Endothelial cell of umbilical vein (primary cell): Measurements from ENCODE around the gene RECK. TPM values are rescaled to one million over a fixed set of nuclear protein-coding genes. Genes with fewer than 3 reads are reported as not detected.

Source experiments
- BruUV-seq: library from RNA; stranded (reverse); fragments of 400-500 nt; replicated peaks from 2 replicates; lab custom pipeline; 2021; lab: Mats Ljungman, UMichigan
- CTCF ChIA-PET: fragments of 300-600, 350-600 bp; sonication (Branson Sonifier 250); formaldehyde crosslinking; loops from one replicate; lab custom pipeline; 2021; ENCODE audit warnings: antibody characterized with exemption, inconsistent platforms; lab: Charles Lee
- POLR2A ChIA-PET: fragments of 300-600, 350-600 bp; sonication (Branson Sonifier 250); formaldehyde crosslinking; loops from one replicate; lab custom pipeline; 2021; ENCODE audit warnings: antibody characterized with exemption, inconsistent platforms; lab: Charles Lee
- DNase-seq: peaks from one replicate; pipeline ENCODE4 v3.0.0-alpha.2; 2011; ENCODE audit warnings: low read depth, low spot score
- FAIRE-seq: peaks from 2 replicates; lab custom pipeline; 2011; peaks lifted over from hg19 to GRCh38; lab: Jason Lieb, UNC
- H2AFZ ChIP-seq: 2 replicates; pipeline ENCODE4 v1.6.0; 2012; ENCODE audit warnings: low read depth, low read length, control low read depth, inconsistent platforms
- H3K27ac ChIP-seq: 2 replicates; pipeline ENCODE4 v1.5.1; 2011; ENCODE audit warnings: low read depth, mild to moderate bottlenecking, control low read depth, low read length, moderate library complexity; ENCODE audit not compliant: insufficient read depth
- H3K27me3 ChIP-seq, 2 experiments: 2 replicates each; pipeline versions ENCODE4 v1.6.0 to v1.6.1; 2011; ENCODE audit warnings: low read length in 2 of 2, mixed read lengths in 1 of 2; ENCODE audit not compliant: control insufficient read depth in 2 of 2, insufficient read depth in 2 of 2
- H3K36me3 ChIP-seq, 2 experiments: 2 replicates in 1 of 2; 3 replicates in 1 of 2; pipeline ENCODE4 v1.5.1; 2011; ENCODE audit warnings: low read length in 2 of 2, mild to moderate bottlenecking in 1 of 2, moderate library complexity in 1 of 2; ENCODE audit not compliant: control insufficient read depth in 2 of 2, insufficient read depth in 2 of 2; ENCODE audit errors: extremely low read depth in 1 of 2
- H3K4me1 ChIP-seq: 3 replicates; pipeline ENCODE4 v1.5.1; 2011; ENCODE audit warnings: mild to moderate bottlenecking, low read length; ENCODE audit not compliant: control insufficient read depth, insufficient read depth; ENCODE audit errors: extremely low read depth
- H3K4me2 ChIP-seq: 2 replicates; pipeline ENCODE4 v1.6.1; 2011; ENCODE audit warnings: low read length, control low read depth, mixed read lengths; ENCODE audit not compliant: insufficient read depth
- H3K4me3 ChIP-seq, 3 experiments: fragments of 200-600 bp in 1 of 3; sonication (generic), shearing (Covaris generic) in 1 of 3; replicated peaks in 1 of 3; 2 replicates each; pipeline ENCODE4 v1.5.1; 2011 to 2016; ENCODE audit warnings: control low read depth in 3 of 3, low read length in 3 of 3, mild to moderate bottlenecking in 2 of 3, inconsistent platforms in 1 of 3, low read depth in 1 of 3, moderate library complexity in 1 of 3; ENCODE audit not compliant: insufficient read depth in 1 of 3
- H3K79me2 ChIP-seq: 2 replicates; pipeline ENCODE4 v1.6.0; 2012; ENCODE audit warnings: low read length, inconsistent platforms; ENCODE audit not compliant: control insufficient read depth, insufficient read depth
- H3K9ac ChIP-seq: replicated peaks from 2 replicates; pipeline ENCODE3; 2011; ENCODE audit warnings: low read length, control low read depth; ENCODE audit not compliant: insufficient read depth; ENCODE audit errors: extremely low read depth
- H3K9me1 ChIP-seq: replicated peaks from 3 replicates; pipeline ENCODE4 v1.6.0; 2011; ENCODE audit warnings: mild to moderate bottlenecking, low read length; ENCODE audit not compliant: control insufficient read depth, insufficient read depth; ENCODE audit errors: extremely low read depth
- H3K9me3 ChIP-seq: replicated peaks from 2 replicates; pipeline ENCODE4 v1.5.1; 2012; ENCODE audit warnings: low read length, inconsistent platforms; ENCODE audit not compliant: control insufficient read depth, insufficient read depth
- H4K20me1 ChIP-seq: replicated peaks from 2 replicates; pipeline ENCODE3; 2011; ENCODE audit warnings: mild to moderate bottlenecking, low read length; ENCODE audit not compliant: control insufficient read depth, insufficient read depth; ENCODE audit errors: extremely low read depth
- EZH2 ChIP-seq: IDR thresholded peaks from 2 replicates; pipeline ENCODE4 v1.6.1; 2012; ENCODE audit warnings: borderline replicate concordance, low read depth, mild to moderate bottlenecking, moderate library complexity, low read length, inconsistent platforms; ENCODE audit not compliant: severe bottlenecking
- FOS ChIP-seq: IDR thresholded peaks from 2 replicates; pipeline ENCODE4 v1.6.1; 2011; ENCODE audit warnings: mild to moderate bottlenecking, low read length, moderate library complexity, borderline replicate concordance; ENCODE audit not compliant: insufficient read depth
- GATA2 ChIP-seq: IDR thresholded peaks from 2 replicates; pipeline ENCODE4 v1.7.0; 2011; ENCODE audit warnings: low read depth, mild to moderate bottlenecking, moderate library complexity, mixed read lengths, low read length; ENCODE audit not compliant: insufficient read length, insufficient read depth
- POLR2AphosphoS5 ChIP-seq: IDR thresholded peaks from 2 replicates; pipeline ENCODE4 v1.6.1; 2012; ENCODE audit warnings: low read depth, mild to moderate bottlenecking, control low read depth, low read length, moderate library complexity; ENCODE audit not compliant: insufficient read depth
- dilution Hi-C: fragments of 300-500 bp; cut with MboI; formaldehyde crosslinking; loops from one replicate; pipeline ENCODE4 v1.15.0; 2019; ENCODE audit warnings: low sequenced_read_pairs; ENCODE audit not compliant: extremely low pct_ligation_motif_present
- intact Hi-C: fragments of 100-400 bp; cut with micrococcal nuclease; formaldehyde crosslinking; loops from one replicate; pipeline ENCODE4 v1.10.0; 2022
- polyA plus RNA-seq, 4 experiments: library from polyadenylated mRNA; depleted of rRNA in 3 of 4; stranded (reverse) in 3 of 4; unstranded in 1 of 4; fragments of >200 nt; gene quantifications; 2 replicates each; pipeline versions ENCODE4 v1.2.1 to v1.2.3, GENCODE V29; 2011 to 2012; ENCODE audit warnings: missing spikeins in 1 of 4
- total RNA-seq: library from RNA; stranded (reverse); gene quantifications from 2 replicates; pipeline ENCODE4 v1.2.3, GENCODE V29; 2021

RECK gene
- total and polyA plus RNA-seq, 2 donors (not counting 3 experiments of a cell fraction or from before 2014, with no cell fraction given) = 12.0 to 14.1 TPM

- no peaks in the 10 kb centered on the region for H3K9me1 ChIP-seq
- no peak overlapping the region for H3K27ac ChIP-seq
- no peak overlapping the region for H3K9ac ChIP-seq
- H3K4me1 ChIP-seq = peaks cover 37% of the 10 kb centered on the region
- DNase-seq = peak; percentile 14
- ChIA-PET POLR2A (no interaction called here), CTCF (interaction anchor here (0.9 to 1.8 kb wide), 5 partner anchors 13 to 126 kb away, joined by 3 to 9 read pairs (median 5); no protein-coding TSS in a partner anchor)
- no peaks in the 10 kb centered on the region for H4K20me1 ChIP-seq
- no peak for FAIRE-seq
- TF ChIP-seq GATA2 (no peak), FOS (peak; percentile 18)
- H3K4me3 ChIP-seq = no peak overlapping the region
- peak overlapping the region; percentile 82 for H3K4me2 ChIP-seq
- H2AFZ ChIP-seq = no peak overlapping the region
- no peaks in the 10 kb centered on the region for H3K27me3 ChIP-seq
- no peaks in the 10 kb centered on the region for H3K9me3 ChIP-seq
- BruUV-seq = no TSS peak
- peaks cover 59% of the 10 kb centered on the region for H3K79me2 ChIP-seq
- no peaks in the 10 kb centered on the region for H3K36me3 ChIP-seq
- intact Hi-C loops = loop anchor here (2.0 kb wide), 1 partner anchor 50 kb away; no protein-coding TSS in a partner anchor
- dilution Hi-C loops = no loop called here
These were observed 3.7 kb downstream of the RECK start for GRCh38 chr9:36040271-36040925.

GRCh38 chr9:36041506-36041905, 4.8 kb downstream of the RECK start:
- Histone ChIP-seq H3K4me1 (peaks cover 34% of the 10 kb centered on the region), H3K79me2 (peaks cover 63% of the 10 kb centered on the region), H4K20me1 (no peaks in the 10 kb centered on the region), H3K4me3 (peak overlapping the region in 1 of 3 experiments; percentile 20), H3K27ac (peak overlapping the region; percentile 14), H2AFZ (no peak overlapping the region), H3K9me3 (no peaks in the 10 kb centered on the region), H3K9ac (no peak overlapping the region), H3K4me2 (peak overlapping the region; percentile 82), H3K36me3 (no peaks in the 10 kb centered on the region), H3K9me1 (no peaks in the 10 kb centered on the region), H3K27me3 (no peaks in the 10 kb centered on the region)
- intact Hi-C loops = loop anchor here (2.0 kb wide), 1 partner anchor 49 kb away; no protein-coding TSS in a partner anchor
- ChIA-PET CTCF (interaction anchor here (0.6 to 1.5 kb wide), 5 partner anchors 12 to 148 kb away, joined by 3 to 9 read pairs (median 4); no protein-coding TSS in a partner anchor), POLR2A (no interaction called here)
- peak; percentile 29 for DNase-seq
- TF ChIP-seq GATA2 = peak; percentile 47
- TF ChIP-seq POLR2AphosphoS5 = peak; percentile 26
- TF ChIP-seq EZH2 = no peak
- FAIRE-seq = peak; percentile 85
- dilution Hi-C loops = no loop called here
- BruUV-seq = no TSS peak
